CD4-positive, alpha-beta T cell treated with Interleukin-15 for 1 hour (primary cell): Measurements from ENCODE around the gene MFGE8.
"Not testable (repeated sequence)": the region's sequence is repeated elsewhere in the genome, so short reads cannot be mapped to it uniquely, and the experiment has no call there.

Source experiments
- DNase-seq: peaks from one replicate; pipeline ENCODE4 v3.0.0-alpha.2; 2020

MFGE8 gene, protein sequence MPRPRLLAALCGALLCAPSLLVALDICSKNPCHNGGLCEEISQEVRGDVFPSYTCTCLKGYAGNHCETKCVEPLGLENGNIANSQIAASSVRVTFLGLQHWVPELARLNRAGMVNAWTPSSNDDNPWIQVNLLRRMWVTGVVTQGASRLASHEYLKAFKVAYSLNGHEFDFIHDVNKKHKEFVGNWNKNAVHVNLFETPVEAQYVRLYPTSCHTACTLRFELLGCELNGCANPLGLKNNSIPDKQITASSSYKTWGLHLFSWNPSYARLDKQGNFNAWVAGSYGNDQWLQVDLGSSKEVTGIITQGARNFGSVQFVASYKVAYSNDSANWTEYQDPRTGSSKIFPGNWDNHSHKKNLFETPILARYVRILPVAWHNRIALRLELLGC

DNA sequence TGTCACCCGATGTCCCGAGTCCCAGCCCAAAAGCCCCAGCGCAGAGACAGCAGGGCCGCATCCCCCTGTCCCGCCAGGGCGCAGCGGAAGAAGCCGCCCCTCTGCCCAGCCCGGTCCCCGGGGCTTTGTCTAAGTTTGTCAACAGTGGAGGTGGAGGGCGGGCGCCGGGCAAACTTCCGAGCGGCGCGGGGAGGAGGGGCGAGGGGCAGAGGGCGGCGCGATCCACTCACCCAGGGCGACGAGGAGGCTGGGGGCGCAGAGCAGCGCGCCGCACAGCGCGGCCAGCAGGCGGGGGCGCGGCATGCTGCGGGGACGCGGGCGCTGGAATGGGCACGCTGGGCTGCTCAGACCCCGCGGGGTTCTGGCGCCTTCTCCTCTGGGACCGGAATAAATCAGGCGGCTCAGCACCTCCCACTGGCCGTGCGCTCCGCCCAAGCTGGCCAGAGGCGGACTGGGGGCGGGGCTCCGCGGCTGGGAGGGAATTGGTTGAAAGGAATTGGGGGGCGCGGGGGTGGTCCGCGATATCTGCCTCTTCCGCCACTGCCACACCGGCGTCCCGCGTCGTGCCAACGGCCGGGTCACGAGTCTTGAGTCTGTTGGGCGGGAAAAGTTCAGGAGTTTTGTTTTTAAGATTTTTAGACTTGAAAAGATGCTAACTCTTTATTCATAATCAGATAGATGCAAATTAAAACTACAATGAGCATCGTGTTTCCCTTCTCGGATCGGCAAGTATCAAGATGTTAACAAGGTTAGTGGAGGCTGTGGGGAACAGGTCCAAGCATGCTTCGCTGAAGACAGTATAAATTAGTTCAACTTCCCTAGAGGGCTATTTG is at the start of gene MFGE8:
Gene MFGE8 (minus strand): TSS at position 363 of the 833 bp plus-strand sequence. CDS start 60 bp downstream, at position 303.
- peak; percentile 58 for DNase-seq

DNA sequence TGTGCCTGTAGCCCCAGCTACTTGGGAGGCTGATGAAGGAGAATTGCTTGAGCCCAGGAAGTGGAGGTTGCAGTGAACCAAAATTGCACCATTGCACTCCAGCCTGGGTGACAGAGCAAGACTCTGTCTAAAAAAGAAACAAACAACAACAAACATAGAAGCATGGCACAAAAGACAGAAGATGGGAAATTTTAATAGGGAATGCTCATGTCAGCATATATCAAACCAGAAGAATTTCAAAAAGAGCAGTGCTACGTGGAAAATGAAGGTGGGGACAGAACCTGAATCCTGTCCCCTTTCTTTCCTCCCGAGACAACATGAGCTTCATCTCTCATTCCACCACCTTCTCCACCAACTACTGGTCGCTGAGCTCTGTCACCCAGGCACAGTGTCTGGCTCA is 46.3 kb upstream of the MFGE8 start:
- DNase-seq = no peak

- no peak for DNase-seq
Observed at GRCh38 chr15:88956906-88957305, 43.7 kb upstream of the MFGE8 start.

DNA sequence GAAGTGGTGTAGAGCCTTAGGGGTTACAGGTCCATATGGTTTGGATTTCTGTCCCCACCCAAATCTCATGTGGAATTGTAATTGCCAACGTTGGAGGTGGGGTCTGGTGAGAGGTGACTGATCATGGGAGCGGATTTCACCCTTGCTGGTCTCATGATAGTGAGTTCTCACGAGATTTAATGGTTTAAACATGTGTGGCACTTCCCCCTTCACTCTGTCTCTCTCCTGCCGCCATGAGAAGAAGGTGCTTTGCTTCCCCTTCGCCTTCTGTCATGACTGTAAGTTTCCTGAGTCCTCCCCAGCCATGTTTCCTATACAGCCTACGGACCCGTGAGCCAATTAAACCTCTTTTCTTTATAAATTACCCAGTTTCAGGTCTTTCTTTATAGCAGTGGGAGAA is 43.1 kb upstream of the MFGE8 start:
- DNase-seq = no peak

DNA sequence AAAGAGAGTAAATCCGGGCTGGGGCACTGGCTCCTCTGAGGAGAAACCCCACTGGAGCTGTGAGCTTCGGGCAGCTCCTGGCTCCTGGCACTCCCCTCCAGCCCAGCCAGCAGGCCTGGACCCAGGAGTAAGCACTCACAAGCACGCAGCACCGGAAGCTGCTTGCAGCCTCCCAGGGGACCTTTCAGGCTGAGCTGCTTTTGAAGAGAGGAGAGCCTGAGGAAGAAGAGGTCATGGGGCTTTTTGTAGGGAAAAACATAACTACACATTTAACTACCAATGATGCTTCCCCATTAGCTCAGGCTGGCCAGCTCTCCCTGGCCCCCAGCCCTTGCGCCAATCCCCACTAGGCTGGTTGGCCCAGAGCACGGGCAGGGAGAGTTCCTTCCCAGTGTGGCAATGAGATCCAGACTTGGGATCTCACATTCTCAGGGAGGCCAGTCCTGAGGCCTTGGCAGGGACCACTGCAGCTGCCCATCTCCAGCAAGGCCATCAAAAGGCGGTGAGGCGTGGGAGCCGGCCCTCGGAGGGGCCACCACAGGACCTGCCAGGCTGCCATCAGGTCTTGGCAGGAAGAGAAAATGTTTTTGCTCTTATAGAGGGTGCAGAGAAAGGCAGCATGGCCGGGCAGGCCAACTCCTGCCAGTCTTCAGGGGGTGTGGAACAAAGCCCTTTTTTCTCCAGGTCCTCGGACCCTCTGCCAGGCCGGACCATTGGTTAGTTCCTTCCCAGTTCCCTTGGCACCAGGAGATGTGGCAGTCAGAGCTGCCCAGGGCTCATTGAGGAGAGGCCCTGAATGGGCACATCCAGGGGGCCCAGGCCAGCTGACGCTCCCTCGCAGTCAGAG is 41.5 kb upstream of the MFGE8 start:
- no peak for DNase-seq

DNA sequence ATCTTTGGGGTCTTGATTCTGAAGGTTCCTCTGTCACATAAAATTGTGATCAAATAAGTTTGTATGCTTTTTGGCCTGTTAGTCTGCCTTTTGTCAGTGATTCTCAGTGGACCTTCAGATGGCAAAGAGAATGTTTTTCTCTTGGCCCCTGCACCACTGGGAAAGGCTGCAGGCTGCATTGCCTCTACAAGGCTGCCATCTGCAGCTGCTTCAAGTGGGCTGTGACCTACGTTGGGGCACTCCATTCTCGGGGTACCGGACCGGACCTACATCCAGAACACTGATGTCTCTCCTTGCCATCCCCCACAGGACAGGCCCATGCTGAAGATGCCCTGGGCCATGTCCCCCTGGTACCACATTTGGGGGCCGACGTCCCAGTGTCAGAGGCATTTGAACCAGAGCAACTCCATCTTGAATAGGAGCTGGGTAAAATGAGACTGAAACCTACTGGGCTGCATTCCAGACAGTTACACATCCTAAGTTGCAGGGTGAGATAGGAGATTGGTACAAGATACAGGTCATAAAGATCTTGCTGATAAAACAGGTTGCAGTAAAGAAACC is 37.5 kb upstream of the MFGE8 start:
- no peak for DNase-seq

DNA sequence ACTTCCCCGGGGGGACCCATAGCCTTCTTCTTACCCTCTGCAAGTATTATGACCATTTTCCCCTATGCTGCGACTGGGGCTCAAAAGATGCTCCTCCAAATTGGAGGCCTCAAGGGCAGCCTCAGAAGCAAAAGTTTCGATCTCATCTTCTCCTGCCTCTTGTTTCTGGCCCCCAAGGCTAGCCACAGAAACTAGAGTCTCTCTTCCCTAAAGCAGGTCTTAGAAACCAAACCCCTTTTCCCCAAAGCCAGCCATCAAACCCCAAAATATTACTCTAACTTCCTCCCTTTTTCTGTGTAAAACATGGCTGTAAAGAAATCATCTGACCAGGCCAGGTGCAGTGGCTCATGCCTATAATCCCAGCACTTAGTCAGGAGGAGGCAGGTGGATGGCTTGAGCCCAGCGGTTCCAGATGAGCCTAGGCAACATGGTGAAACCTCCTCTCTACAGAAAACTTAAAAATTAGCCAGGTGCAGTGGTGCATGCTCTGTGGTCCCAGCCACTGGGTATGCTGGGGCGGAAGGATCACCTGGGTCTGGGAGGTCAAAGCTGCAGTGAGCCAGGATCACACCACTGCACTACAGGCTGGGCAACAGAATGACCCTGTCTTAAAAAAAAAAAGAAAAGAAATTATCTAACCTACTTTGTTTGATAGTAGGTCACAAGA is 36.7 kb upstream of the MFGE8 start:
- no peak for DNase-seq

- no peak for DNase-seq
Observed at GRCh38 chr15:88940110-88940675, 27.0 kb upstream of the MFGE8 start.

DNA sequence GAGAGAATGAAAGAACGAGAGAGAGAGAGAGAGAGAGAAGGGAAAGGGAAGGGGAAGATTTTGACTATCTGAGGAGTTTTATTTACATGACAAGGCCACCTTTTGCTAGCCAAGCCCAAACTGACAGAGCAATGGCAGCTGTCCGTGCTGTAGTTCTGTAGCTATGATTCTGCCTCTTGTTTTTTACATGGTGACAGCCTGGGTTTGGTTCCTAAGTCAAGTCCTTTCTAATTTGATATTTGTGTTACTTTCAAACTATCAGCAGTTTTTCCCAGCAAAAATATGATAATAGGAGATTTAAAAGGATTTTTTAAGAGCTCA is 26.3 kb upstream of the MFGE8 start:
- DNase-seq = no peak

DNA sequence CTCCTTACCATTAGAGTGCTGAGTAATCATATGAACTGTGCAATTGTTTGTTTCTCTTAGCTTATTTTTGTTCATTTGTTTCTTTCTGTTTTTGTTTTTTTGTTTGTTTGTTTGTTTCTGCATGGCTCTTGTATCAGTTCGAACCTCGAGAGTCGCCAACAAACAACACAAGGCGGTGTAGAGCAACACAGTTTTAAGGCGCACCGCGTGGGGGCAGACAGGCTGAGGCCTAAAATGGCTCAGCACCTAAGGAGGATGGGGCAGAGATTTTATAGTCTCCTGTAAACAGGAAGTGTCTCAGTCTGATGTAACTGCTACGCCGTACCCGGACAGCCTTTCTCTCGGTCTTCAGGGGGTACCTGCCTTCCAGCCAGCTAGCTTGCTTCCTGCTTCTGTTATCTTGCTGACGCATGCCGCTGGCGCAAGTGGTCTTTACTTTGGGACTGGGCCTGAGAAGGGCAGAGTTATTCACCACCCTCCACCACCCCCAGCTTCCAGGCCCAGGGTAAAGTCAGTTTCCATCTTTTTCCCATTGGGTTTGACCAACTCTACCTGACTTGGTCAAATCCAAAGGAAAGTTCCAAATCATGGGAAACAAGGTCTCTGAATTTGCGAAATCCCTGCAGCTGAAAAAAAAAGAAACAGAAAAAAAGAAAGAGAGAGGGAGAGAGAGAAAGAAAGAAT is 25.8 kb upstream of the MFGE8 start:
- no peak for DNase-seq

DNA sequence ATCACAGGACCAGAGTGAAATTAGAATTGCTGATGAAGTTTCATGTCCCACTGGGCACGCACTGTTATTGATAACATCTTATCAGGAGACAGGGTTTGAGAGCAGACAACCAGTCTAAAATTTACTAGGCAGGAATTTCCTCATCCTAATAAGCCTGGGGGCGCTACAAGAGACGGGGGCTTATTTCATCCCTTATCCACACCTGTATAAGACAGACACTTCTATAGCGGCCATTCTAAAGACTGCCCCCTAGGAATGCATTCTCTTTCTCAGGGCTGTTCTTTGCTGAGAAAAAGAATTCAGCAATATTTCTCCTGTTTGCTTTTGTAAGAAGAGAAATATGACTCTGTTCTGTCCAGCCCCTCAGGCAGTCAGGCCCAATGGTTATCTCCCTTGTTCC is 21.3 kb upstream of the MFGE8 start:
- not testable (repeated sequence) for DNase-seq

DNA sequence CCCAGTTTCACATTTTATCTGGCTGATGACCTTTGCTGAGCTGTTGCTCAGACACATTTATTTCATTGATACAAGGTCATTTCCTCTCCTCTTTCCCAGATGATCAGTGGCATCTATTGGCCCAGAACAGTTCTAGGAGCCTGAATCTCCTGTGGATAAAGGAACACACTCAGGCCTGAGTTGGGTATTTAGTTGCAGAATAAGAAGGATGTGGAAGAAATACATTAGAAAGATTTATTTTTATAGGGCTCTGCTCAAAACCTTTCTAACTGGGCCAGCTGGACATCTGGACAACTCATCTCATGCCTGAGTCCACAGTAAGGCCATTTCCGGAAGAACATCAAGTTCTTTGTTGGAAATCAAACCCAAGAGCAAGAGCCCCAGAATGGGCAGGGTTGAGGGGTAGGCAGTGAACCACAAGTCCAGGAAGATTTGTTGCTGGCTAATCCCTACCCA is 19.7 kb upstream of the MFGE8 start:
- DNase-seq = no peak

DNA sequence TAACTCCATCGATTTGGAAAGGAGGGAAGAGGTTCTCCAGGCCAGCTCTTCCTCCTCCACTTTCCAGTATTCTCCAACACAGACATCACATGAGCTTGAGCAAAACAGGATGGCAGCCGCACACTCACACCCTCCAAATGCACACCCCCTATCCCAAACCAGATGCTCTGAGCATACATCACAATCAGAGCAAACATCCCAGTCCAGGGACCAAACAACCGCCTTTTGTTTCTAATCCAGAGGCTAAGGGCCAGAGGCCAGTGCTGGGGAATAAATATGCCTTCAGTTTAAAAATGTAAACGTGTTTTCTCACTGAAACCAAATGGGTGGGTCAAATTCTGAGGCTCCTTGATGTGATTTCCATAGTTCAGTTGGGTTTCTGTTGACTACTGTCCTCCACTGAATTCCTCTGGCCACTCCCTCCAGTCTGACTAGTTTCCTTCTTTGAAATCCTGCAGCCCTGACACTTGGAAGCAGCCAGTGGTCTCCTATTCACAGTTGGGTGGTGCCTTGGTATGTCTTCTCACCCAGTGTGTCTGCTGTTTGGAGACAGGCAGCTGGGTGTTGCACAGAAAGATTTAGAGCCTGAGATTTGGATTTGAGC is 19.2 kb upstream of the MFGE8 start:
- DNase-seq = no peak

GRCh38 chr15:88930579-88930978 is 17.4 kb upstream of the MFGE8 start:
- no peak for DNase-seq

DNA sequence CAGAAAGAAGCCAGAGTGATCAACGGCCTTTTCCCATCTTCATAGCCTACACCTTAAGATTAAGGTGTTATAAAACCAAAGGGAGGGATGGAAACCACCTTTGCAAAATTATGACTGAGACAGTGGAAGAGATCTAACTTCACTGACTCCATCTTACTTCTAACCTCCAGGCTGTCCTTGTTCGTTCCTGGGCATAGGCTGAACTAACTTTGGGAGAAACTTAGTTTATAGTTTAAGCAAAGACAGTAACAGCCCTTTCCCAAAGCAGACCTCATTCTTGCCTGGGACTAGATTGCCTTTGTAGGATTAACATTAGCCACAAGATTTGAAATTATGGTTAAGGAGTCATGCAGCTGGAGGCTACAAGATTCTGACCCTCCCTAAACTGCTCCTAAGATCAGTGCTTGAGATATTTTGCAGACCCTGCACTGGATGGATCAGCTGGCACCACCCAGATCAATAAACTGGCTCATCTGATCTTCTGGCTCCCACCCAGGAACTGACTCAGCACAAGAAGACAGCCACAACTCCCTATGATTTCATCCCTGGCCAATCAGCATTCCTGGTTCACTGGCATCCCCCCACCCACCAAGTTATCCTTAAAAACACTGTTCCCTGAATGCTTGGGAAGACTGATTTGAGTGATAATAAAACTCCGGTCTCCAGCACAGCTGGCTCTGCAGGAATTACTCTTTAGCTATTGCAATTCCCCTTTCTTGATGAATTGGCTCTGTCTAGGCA is 16.3 kb upstream of the MFGE8 start:
- not testable (repeated sequence) for DNase-seq

DNA sequence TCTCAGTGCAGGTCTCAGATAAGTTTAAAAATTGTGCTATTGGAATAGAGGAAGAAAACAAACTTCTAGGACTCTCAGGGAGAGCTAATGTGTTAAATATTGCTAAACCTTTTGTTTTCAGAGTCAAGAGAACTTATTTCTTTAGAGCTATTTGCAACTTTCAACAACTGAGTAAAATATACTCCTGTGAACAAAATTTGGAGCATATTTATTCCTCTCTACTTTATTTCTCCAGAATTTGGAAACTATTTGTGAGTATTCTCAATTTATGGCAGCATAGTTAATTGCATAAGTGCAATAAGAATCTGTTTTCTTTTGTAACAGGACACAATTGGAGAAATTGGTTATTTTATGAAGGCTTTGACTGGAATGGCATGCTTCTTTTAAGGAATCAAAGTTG is 15.0 kb upstream of the MFGE8 start:
- DNase-seq = not testable (repeated sequence)

DNA sequence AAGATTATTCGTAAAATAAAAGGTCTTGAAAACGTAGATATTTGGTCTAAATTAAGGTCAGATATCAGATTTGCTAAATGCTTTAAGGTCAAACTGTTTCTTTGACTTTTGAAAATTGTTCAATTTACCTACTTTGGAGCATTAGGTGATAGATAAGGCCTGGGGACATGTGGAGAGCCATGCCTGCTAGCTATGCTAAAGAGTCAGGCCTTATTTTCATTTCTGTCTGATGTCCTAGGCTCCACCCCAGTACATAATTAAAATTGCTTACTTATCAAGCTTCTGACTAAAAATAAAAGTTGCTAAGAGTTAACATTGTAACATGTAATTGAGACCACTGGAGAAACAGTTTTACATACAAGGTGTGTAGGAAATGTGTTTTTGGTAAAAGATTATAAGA is 12.5 kb upstream of the MFGE8 start:
- DNase-seq = not testable (repeated sequence)

DNA sequence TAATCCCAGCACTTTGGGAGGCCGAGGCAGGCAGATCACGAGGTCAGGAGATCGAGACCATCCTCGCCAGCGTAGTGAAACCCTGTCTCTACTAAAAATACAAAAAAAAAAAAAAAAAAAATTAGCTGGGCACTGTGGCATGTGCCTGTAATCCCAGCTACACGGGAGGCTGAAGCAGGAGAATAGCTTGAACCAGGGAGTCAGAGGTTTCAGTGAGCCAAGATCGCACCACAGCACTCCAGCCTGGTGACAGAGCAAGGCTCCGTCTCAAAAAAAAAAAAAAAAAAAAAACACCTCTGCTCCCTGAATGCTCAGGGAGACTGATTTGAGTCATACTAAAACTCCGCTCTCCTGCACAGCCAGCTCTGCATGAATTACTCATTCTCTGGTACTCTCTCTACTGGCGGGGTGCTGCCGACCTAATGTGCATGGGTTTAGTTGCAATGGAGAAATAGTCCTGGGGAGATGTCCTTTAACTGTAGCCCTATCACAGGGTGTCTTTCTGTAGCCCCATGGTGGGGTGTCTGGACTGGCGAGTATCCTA is 7.8 kb upstream of the MFGE8 start:
- DNase-seq = not testable (repeated sequence)

DNA sequence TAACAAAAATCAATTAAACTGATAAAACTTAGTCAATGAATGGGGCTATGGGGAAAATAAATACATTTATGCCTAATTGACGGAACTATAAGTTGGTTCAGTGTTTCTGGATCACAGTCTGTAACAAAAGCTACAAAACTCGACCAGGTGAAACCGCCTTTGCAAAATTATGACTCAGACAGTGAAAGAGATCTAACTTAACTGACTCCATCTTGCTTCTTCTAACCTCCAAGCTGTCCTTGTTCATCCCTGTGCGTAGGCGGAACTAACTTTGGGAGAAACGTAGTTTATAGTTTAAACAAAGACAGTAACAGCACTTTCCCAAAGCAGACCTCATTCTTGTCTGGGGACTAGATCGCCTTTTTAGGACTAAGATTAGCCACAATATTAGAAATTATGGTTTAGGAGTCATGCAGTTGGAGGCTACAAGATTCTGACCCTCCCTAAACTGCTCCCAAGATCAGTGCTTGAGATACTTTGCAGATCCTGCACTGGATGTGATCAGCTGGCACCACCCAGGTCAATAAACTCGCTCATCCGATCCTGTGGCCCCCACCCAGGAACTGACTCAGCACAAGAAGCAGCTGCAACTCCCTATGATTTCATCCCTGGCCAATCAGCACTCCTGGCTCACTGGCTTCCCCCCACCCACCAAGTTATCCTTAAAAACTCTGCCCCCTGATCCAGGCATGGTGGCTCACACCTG is 7.2 kb upstream of the MFGE8 start:
- DNase-seq = no peak
